NCI-H187 (cell line): ENCODE data around the gene HIVEP3.

Experiments
- DNase-seq, 2 experiments: peaks; one replicate each; lab custom pipeline; 2025; lab: John Stamatoyannopoulos, UW

The HIVEP3 gene

GRCh38 chr1:41483001-41483850, 435.5 kb downstream of the HIVEP3 start:
- no peak for DNase-seq

- no peak for DNase-seq
Observed at GRCh38 chr1:41482001-41482765, 436.5 kb downstream of the HIVEP3 start.

- no peak for DNase-seq
Observed at GRCh38 chr1:41481109-41481775, 437.5 kb downstream of the HIVEP3 start.

- no peak for DNase-seq
Observed at GRCh38 chr1:41480204-41481108, 438.3 kb downstream of the HIVEP3 start.

- no peak for DNase-seq
Observed at GRCh38 chr1:41479808-41480160, 438.9 kb downstream of the HIVEP3 start.

- no peak for DNase-seq
Observed at GRCh38 chr1:41479000-41479807, 439.5 kb downstream of the HIVEP3 start.

- no peak for DNase-seq
Observed at GRCh38 chr1:41478118-41478748, 440.5 kb downstream of the HIVEP3 start.

- DNase-seq: peak in 1 of 2 experiments; percentile 13
Observed at GRCh38 chr1:41476807-41477361, 441.8 kb downstream of the HIVEP3 start.

- DNase-seq: no peak
Observed at GRCh38 chr1:41475859-41476567, 442.7 kb downstream of the HIVEP3 start.

GRCh38 chr1:41475346-41475745, 443.4 kb downstream of the HIVEP3 start:
- no peak for DNase-seq

- no peak for DNase-seq
Observed at GRCh38 chr1:41474490-41475271, 444.0 kb downstream of the HIVEP3 start.

- no peak for DNase-seq
Observed at GRCh38 chr1:41473738-41474362, 444.9 kb downstream of the HIVEP3 start.

- DNase-seq: no peak
Observed at GRCh38 chr1:41471658-41472057, 447.1 kb downstream of the HIVEP3 start.

GRCh38 chr1:41469706-41470105, 449.0 kb downstream of the HIVEP3 start:
- no peak for DNase-seq

- DNase-seq: no peak
Observed at GRCh38 chr1:41468122-41468762, 450.5 kb downstream of the HIVEP3 start.

GRCh38 chr1:41467673-41468072, 451.0 kb downstream of the HIVEP3 start:
- no peak for DNase-seq

- no peak for DNase-seq
Observed at GRCh38 chr1:41466146-41466545, 452.6 kb downstream of the HIVEP3 start.

- DNase-seq: no peak
Observed at GRCh38 chr1:41465741-41466140, 453.0 kb downstream of the HIVEP3 start.
